Ovary (tissue), 9 donors: ENCODE measurements around the gene PIAS2. TPM values are rescaled to one million over a fixed set of nuclear protein-coding genes. Genes with fewer than 3 reads are reported as not detected.

Source experiments
- DNase-seq, 5 donors: peaks; one replicate each; pipeline ENCODE4 v3.0.0-alpha.2; 2019 to 2020
- H3K27ac ChIP-seq, 2 donors: fragments of 200-600 bp; one replicate each; pipeline versions ENCODE4 v1.5.1 to v1.8.0; 2019 to 2022
- H3K27me3 ChIP-seq: fragments of 200-600 bp; one replicate; pipeline ENCODE4 v1.8.0; 2022
- H3K36me3 ChIP-seq: fragments of 200-600 bp; sonication (generic); one replicate; pipeline ENCODE4 v1.5.1; 2019
- H3K4me1 ChIP-seq: one replicate; pipeline ENCODE4 v1.8.1; 2013; ENCODE audit warnings: mild to moderate bottlenecking, moderate library complexity; ENCODE audit not compliant: insufficient read depth
- H3K4me3 ChIP-seq: fragments of 200-600 bp; sonication (generic); one replicate; pipeline ENCODE4 v1.5.1; 2017
- H3K9me3 ChIP-seq, 2 donors: fragments of 200-600 bp in 1 of 2; sonication (generic) in 1 of 2; one replicate each; pipeline versions ENCODE4 v1.5.1 to v1.8.1; 2013 to 2019; ENCODE audit warnings: mild to moderate bottlenecking in 1 of 2, moderate library complexity in 1 of 2
- CTCF ChIP-seq, 3 donors: fragments of 450-650 bp in 2 of 3; fragments of 200-600 bp in 1 of 3; IDR thresholded peaks; one replicate each; pipeline versions ENCODE4 v1.5.1 to v1.8.0; 2016 to 2022; ENCODE audit warnings: antibody characterized with exemption in 3 of 3, mild to moderate bottlenecking in 1 of 3
- EP300 ChIP-seq: sonication (generic); formaldehyde crosslinking; IDR thresholded peaks from one replicate; pipeline ENCODE4 v1.6.1; 2017; ENCODE audit warnings: antibody characterized with exemption
- POLR2A ChIP-seq: fragments of 450-650 bp; IDR thresholded peaks from one replicate; pipeline ENCODE4 v1.6.1; 2017; ENCODE audit warnings: antibody characterized with exemption, mild to moderate bottlenecking, moderate library complexity
- WGBS, 3 donors: extraction: QIAGEN DNeasy Blood & Tissue Kit in 1 of 3; methylation state at CpG; one replicate each; pipeline versions ENCODE4 v1.1.5 to v1.1.7; 2013 to 2017; 5-methylcytosine and 5-hydroxymethylcytosine counted together
- intact Hi-C, 4 donors: fragments of 100-400 bp; cut with DNase I; formaldehyde crosslinking; loops; one replicate each; pipeline versions ENCODE4 v1.11.0 to v1.15.1; 2022 to 2023
- polyA plus RNA-seq, 2 donors: library from polyadenylated mRNA; stranded (reverse); fragments of 200-250 nt in 1 of 2; fragments of 350-450 nt in 1 of 2; fragmentation: Illumina TruSeq in 1 of 2; extraction: RNeasy Lipid Tissue Mini Kit (QIAGEN cat#74804) in 1 of 2; gene quantifications; one replicate each; pipeline ENCODE4 v1.2.3, GENCODE V29; 2013 to 2014
- total RNA-seq, 7 donors: library from RNA; depleted of rRNA in 2 of 7; stranded (reverse); fragments of >200 nt in 2 of 7; fragmentation: NEBNext Ultra II Directional in 3 of 7; extraction: Animal tissue kit (Norgen Biotek cat#: 25700) in 3 of 7; gene quantifications; one replicate each; pipeline versions ENCODE4 v1.1.0 to v1.2.4, GENCODE V29; 2016 to 2023
- donor health status: DM: no; HTN: no; CAD: no; lungs with moderate emphysema.
- donor health status: DM: no; HTN: no; CAD: no.
- donor health status: Bipolar disorder and iron deficiency.
- donor health status: DM: yes; HTN: yes; CAD: no.
- donor health status: DM: no; HTN: no; CAD: no.
- donor health status: DM: yes; HTN: yes; CAD: no.

PIAS2 gene
- total and polyA plus RNA-seq, 9 donors, result 5.1 to 41.3 (median 34.4) TPM

GRCh38 chr18:46771141-46771540 is 146.2 kb downstream of the PIAS2 start:
- Histone ChIP-seq H3K36me3 (no peaks in the 10 kb centered on the region), H3K9me3 (no peaks in the 10 kb centered on the region), H3K4me3 (no peak overlapping the region), H3K4me1 (no peaks in the 10 kb centered on the region), H3K27me3 (no peaks in the 10 kb centered on the region), H3K27ac (no peak overlapping the region)
- WGBS, 3 donors, result 17 to 25% (median 23%) methylated on average over 3 of the region's 3 CpGs
- TF ChIP-seq POLR2A (no peak), CTCF (IDR thresholded peaks at IDR 0.05) (no peak), EP300 (no peak)
- no peak for DNase-seq
- intact Hi-C loops, result no loop called here

GRCh38 chr18:46770708-46771107 is 146.6 kb downstream of the PIAS2 start:
- no peaks in the 10 kb centered on the region for H3K4me1 ChIP-seq
- no peak for TF ChIP-seq CTCF (IDR thresholded peaks at IDR 0.05)
- no peak for TF ChIP-seq POLR2A
- TF ChIP-seq EP300, result no peak
- intact Hi-C loops, result no loop called here
- H3K4me3 ChIP-seq, result no peak overlapping the region
- 59 to 71% (median 71%) methylated on average over 2 of the region's 2 CpGs for WGBS, 3 donors
- no peak overlapping the region for H3K27ac ChIP-seq
- no peak for DNase-seq
- no peaks in the 10 kb centered on the region for H3K9me3 ChIP-seq
- no peaks in the 10 kb centered on the region for H3K36me3 ChIP-seq
- no peaks in the 10 kb centered on the region for H3K27me3 ChIP-seq

GRCh38 chr18:46768166-46768921 is 149.0 kb downstream of the PIAS2 start:
- H3K36me3 ChIP-seq, result no peaks in the 10 kb centered on the region
- 61 to 75% (median 65%) methylated on average over 9 of the region's 9 CpGs for WGBS, 3 donors
- no peak overlapping the region for H3K27ac ChIP-seq

GRCh38 chr18:46767217-46767616 is 150.1 kb downstream of the PIAS2 start:
- DNase-seq, result no peak
- Histone ChIP-seq H3K4me1 (no peaks in the 10 kb centered on the region), H3K27me3 (no peaks in the 10 kb centered on the region), H3K27ac (no peak overlapping the region), H3K4me3 (no peak overlapping the region), H3K36me3 (no peaks in the 10 kb centered on the region), H3K9me3 (no peaks in the 10 kb centered on the region)
- TF ChIP-seq CTCF (IDR thresholded peaks at IDR 0.05) (no peak), POLR2A (no peak), EP300 (no peak)
- intact Hi-C loops, result no loop called here

More at GRCh38 chr18:46768166-46768921, 149.0 kb downstream of the PIAS2 start:
- intact Hi-C loops, result no loop called here
- no peak for DNase-seq
- TF ChIP-seq CTCF (IDR thresholded peaks at IDR 0.05), result no peak
- no peak for TF ChIP-seq EP300
- TF ChIP-seq POLR2A, result no peak
- no peaks in the 10 kb centered on the region for H3K9me3 ChIP-seq
- no peaks in the 10 kb centered on the region for H3K27me3 ChIP-seq
- no peak overlapping the region for H3K4me3 ChIP-seq
- H3K4me1 ChIP-seq, result no peaks in the 10 kb centered on the region
